Uterus (tissue), 4 donors: Measurements from ENCODE around the gene ERF. TPM values are rescaled to one million over a fixed set of nuclear protein-coding genes. Genes with fewer than 3 reads are reported as not detected.

Source experiments
- DNase-seq, 2 donors: peaks; one replicate each; pipeline ENCODE4 v3.0.0-alpha.2; 2019 to 2020
- H3K27ac ChIP-seq, 2 donors: fragments of 200-600 bp; sonication (generic); 1 replicate in 1 of 2; 2 replicates in 1 of 2; pipeline ENCODE4 v1.5.1; 2016 to 2018
- H3K27me3 ChIP-seq, 2 donors: fragments of 200-600 bp; sonication (generic); one replicate each; pipeline ENCODE4 v1.5.1; 2018 to 2019; ENCODE audit warnings: control low read depth in 1 of 2
- H3K36me3 ChIP-seq, 2 donors: fragments of 200-600 bp; sonication (generic); one replicate each; pipeline ENCODE4 v1.5.1; 2019; ENCODE audit warnings: control low read depth in 1 of 2
- H3K4me1 ChIP-seq, 2 donors: fragments of 200-600 bp; sonication (generic); one replicate each; pipeline ENCODE4 v1.5.1; 2018 to 2019; ENCODE audit warnings: control low read depth in 1 of 2
- H3K4me3 ChIP-seq, 2 donors: fragments of 200-600 bp; sonication (generic); 1 replicate in 1 of 2; 2 replicates in 1 of 2; pipeline ENCODE4 v1.5.1; 2018 to 2019; ENCODE audit warnings: mild to moderate bottlenecking in 1 of 2
- H3K9me3 ChIP-seq, 2 donors: fragments of 200-600 bp; sonication (generic); one replicate each; pipeline ENCODE4 v1.5.1; 2019; ENCODE audit warnings: control low read depth in 1 of 2
- CTCF ChIP-seq, 4 experiments: fragments of 200-600 bp in 2 of 4; fragments of 450-650 bp in 2 of 4; sonication (generic) in 2 of 4; IDR thresholded peaks; one replicate each; pipeline ENCODE4 v1.5.1; 2016 to 2019; ENCODE audit warnings: antibody characterized with exemption in 4 of 4, mild to moderate bottlenecking in 2 of 4, moderate library complexity in 1 of 4
- POLR2A ChIP-seq, 2 donors: fragments of 450-650 bp; IDR thresholded peaks; one replicate each; pipeline ENCODE4 v1.6.1; 2016; ENCODE audit warnings: antibody characterized with exemption in 2 of 2, mild to moderate bottlenecking in 1 of 2, moderate library complexity in 1 of 2
- intact Hi-C: fragments of 100-400 bp; cut with DNase I; formaldehyde crosslinking; loops from one replicate; pipeline ENCODE4 v1.15.1; 2023; ENCODE audit warnings: low total_unique reads
- total RNA-seq, 4 donors: library from RNA; depleted of rRNA in 3 of 4; stranded (reverse); fragments of >200 nt in 3 of 4; gene quantifications; one replicate each; pipeline versions ENCODE4 v1.1.0 to v1.2.4, GENCODE V29; 2014 to 2023
- donor health status: DM: yes; HTN: yes; CAD: no.

The ERF gene
- total RNA-seq = 100 to 1,000 TPM in 1 of 4 donors, 10 to 100 TPM in 3; 14.1 to 141 (median 42.9) TPM

DNA sequence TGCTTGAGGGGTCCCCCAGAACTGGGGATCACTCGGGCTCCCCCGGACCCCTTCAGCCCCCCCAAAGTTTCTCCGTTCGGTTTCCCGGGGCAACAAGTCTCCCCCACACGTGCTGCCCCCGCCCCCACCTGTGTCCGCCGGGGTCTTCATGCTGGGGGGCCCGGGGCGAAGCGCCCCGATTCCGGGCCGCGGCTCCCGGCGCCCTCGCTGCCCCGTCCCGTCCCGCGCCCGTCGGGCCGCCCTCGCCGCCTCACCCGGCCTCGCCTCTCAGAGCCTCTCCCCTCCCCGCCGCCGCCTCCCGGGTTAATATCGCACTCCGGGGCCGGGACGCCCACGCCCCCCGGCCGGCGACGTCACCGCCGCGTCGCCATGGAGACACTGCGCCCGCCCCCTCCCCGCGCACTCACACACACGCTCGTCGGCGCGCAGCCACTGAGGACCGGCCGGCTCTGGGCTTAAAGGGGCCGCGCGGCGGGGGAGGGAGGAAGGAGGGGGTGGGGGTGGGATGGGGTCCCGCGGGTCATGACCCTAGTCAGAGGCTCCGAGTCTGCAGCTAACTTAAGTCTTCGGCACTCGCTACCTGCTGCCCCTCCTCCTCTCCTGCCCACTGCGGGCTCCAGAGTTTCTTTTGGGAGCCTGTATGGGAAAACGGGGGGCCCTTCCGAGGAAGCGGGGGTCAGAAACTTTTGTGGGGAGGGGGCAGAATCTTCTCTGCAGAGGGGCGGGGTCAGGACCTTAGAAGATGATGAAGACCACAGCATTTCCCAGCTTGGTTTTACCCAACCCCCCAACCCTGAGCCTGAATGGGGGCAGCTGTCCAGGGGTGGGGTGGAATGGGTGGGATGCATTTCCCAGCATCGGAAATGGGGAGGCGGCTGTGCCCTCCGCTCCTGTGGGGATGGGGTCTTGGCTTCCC is at the start of gene ERF:
Gene ERF (minus strand): TSS at position 279 of the 916 bp plus-strand sequence. CDS start 129 bp downstream, at position 150.
- Histone ChIP-seq H3K36me3 (no peaks in the 10 kb centered on the region), H3K4me3 (peak within 1 kb of the TSS; percentile 85 to 88), H3K4me1 (peaks cover 7 to 17% of the 10 kb centered on the region in 2 donors), H3K27me3 (no peaks in the 10 kb centered on the region), H3K9me3 (no peaks in the 10 kb centered on the region), H3K27ac (peak within 1 kb of the TSS; percentile 99 to 100)
- DNase-seq = peak; percentile 93 to 95
- TF ChIP-seq POLR2A (IDR thresholded peaks at IDR 0.05) = peak; percentile 98 to 100
- peak in 2 of 4 experiments; percentile 17 to 37 for TF ChIP-seq CTCF (IDR thresholded peaks at IDR 0.05)
- intact Hi-C loops = no loop called here

- Histone ChIP-seq H3K4me1 (peaks cover 0 to 3% of the 10 kb centered on the region in 2 donors), H3K4me3 (no peak overlapping the region), H3K9me3 (no peaks in the 10 kb centered on the region), H3K27me3 (no peaks in the 10 kb centered on the region), H3K36me3 (no peaks in the 10 kb centered on the region), H3K27ac (no peak overlapping the region)
- TF ChIP-seq POLR2A (IDR thresholded peaks at IDR 0.05) (no peak), CTCF (IDR thresholded peaks at IDR 0.05) (no peak)
- DNase-seq = no peak
- intact Hi-C loops = no loop called here
Measured at GRCh38 chr19:42303876-42304275, 48.9 kb upstream of the ERF start.

GRCh38 chr19:42303101-42303464 is 48.2 kb upstream of the ERF start:
- H3K4me1 ChIP-seq = peaks cover 0 to 3% of the 10 kb centered on the region in 2 donors
- H3K4me3 ChIP-seq = peak overlapping the region; percentile 48 to 53
- no peaks in the 10 kb centered on the region for H3K27me3 ChIP-seq
- H3K9me3 ChIP-seq = no peaks in the 10 kb centered on the region
- no peak for DNase-seq
- peak overlapping the region in 1 of 2 donors; percentile 51 for H3K27ac ChIP-seq
- no peak for TF ChIP-seq CTCF (IDR thresholded peaks at IDR 0.05)
- intact Hi-C loops = no loop called here
- no peaks in the 10 kb centered on the region for H3K36me3 ChIP-seq

GRCh38 chr19:42301646-42302203 is 46.8 kb upstream of the ERF start, which contains the start of gene PRR19:
PRR19 (plus strand) TSS chr19:42302132; CDS start chr19:42309585, 7,453 bp downstream.
- no peaks in the 10 kb centered on the region for H3K27me3 ChIP-seq
- no peaks in the 10 kb centered on the region for H3K9me3 ChIP-seq
- H3K27ac ChIP-seq = peak within 1 kb of the TSS; percentile 51 to 55
- peaks cover 0 to 3% of the 10 kb centered on the region in 2 donors for H3K4me1 ChIP-seq
- H3K36me3 ChIP-seq = no peaks in the 10 kb centered on the region
- intact Hi-C loops = no loop called here
- TF ChIP-seq POLR2A (IDR thresholded peaks at IDR 0.05) = no peak
- no peak for TF ChIP-seq CTCF (IDR thresholded peaks at IDR 0.05)
- DNase-seq = no peak
- peak within 1 kb of the TSS; percentile 48 to 53 for H3K4me3 ChIP-seq

DNA sequence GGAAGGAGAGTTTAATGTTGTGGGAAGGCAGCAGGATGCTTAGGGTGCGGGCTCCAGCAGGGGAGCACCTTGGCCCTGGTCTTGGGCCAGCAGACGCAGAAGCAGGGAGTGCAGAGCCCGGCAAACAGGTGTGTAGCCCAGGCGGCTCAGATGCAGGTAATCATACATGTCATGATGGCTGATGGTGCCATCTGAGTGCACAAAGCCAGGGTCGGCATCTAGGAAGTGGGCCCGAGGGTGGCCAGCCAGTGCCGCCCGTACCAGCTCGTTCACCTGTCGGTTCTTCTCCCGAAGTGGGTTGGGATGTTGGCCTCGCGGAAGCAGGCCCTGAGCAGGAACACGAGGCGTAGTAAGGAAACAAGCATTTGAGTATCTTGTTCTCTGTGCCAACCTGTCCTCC is 42.1 kb upstream of the ERF start:
- no peak overlapping the region for H3K4me3 ChIP-seq
- H3K36me3 ChIP-seq = no peaks in the 10 kb centered on the region
- no peak for DNase-seq
- TF ChIP-seq POLR2A (IDR thresholded peaks at IDR 0.05) (no peak), CTCF (IDR thresholded peaks at IDR 0.05) (no peak)
- H3K27me3 ChIP-seq = no peaks in the 10 kb centered on the region
- no peaks in the 10 kb centered on the region for H3K9me3 ChIP-seq
- intact Hi-C loops = no loop called here
- H3K27ac ChIP-seq = no peak overlapping the region
- no peaks in the 10 kb centered on the region for H3K4me1 ChIP-seq
